ENCODE measurements around the gene TXNDC17. TPM values are rescaled to one million over a fixed set of nuclear protein-coding genes. Genes with fewer than 3 reads are reported as not detected.

Gene TXNDC17
- total and polyA plus RNA-seq, 2 of the 13 experiments (the other 11 are each of a cell fraction or from before 2014, with no cell fraction given): 188 to 266 TPM

- ATAC-seq (no peak), FAIRE-seq (no peak), DNase-seq (ENCODE audit: low spot score) (no peak)
- 100% methylated on average over 3 of the region's 13 CpGs for WGBS (ENCODE audit: low lambda C conversion rate)
- Histone ChIP-seq H3K9me3 (ENCODE audit: low read length) (no peaks in the 10 kb centered on the region), H3K9ac (ENCODE audit: insufficient read depth, low read depth, low read length) (no peak overlapping the region), H3K4me2 (ENCODE audit: low read depth, low read length) (no peak overlapping the region), H2AFZ (ENCODE audit: low read length) (no peak overlapping the region), H4K20me1 (ENCODE audit: insufficient read depth, low read length) (no peaks in the 10 kb centered on the region), H3K36me3 (replicated peaks in 1 of 2; ENCODE audit: control insufficient read depth in 1 of 2, insufficient read depth in 2 of 2, low read length in 2 of 2) (no peaks in the 10 kb centered on the region), H3K79me2 (ENCODE audit: insufficient read depth, low read length) (no peaks in the 10 kb centered on the region), H3K4me3 (replicated peaks in 1 of 3; ENCODE audit: insufficient read depth in 1 of 3, low read depth in 2 of 3, low read length in 3 of 3) (no peak overlapping the region), H3K27me3 (ENCODE audit: control insufficient read depth in 1 of 2, insufficient read depth in 2 of 2, low read length in 2 of 2) (no peaks in the 10 kb centered on the region; a peak in 1 of 5 replicates), H3K4me1 (ENCODE audit: insufficient read depth, low read length) (peaks cover 62% of the 10 kb centered on the region), H3K27ac (ENCODE audit: extremely low read length, insufficient read depth, low read length) (no peak overlapping the region)
- BruUV-seq (replicated peaks): no TSS peak
- ChIA-PET POLR2A (interaction anchor here (2.5 to 5.0 kb wide), 2 partner anchors 38 kb away, joined by 10 to 59 read pairs; partner anchors contain the start of gene SLC13A5), CTCF (ENCODE audit: low intra/inter-chr PET ratio, low total read pairs) (no interaction called here)
- intact Hi-C loops (cut with micrococcal nuclease; ENCODE audit: unreplicated experiment) (no loop called here), in situ Hi-C loops (cut with HindIII; ENCODE audit: extremely low pct_ligation_motif_present, low pct_unique_long_range_greater_than_20kb) (no loop called here)
- no peak for TF ChIP-seq SNAPC5 (CRISPR knock-in tag; IDR thresholded peaks at IDR 0.05; ENCODE audit: borderline replicate concordance)
- no peak for TF ChIP-seq SRSF1 (optimal IDR thresholded peaks at IDR 0.05; ENCODE audit: low read depth, low read length)
- no peak for TF ChIP-seq PHF20 (CRISPR knock-in tag; IDR thresholded peaks at IDR 0.05)
- no peak for TF ChIP-seq HMG20A (CRISPR knock-in tag; IDR thresholded peaks at IDR 0.05; ENCODE audit: borderline replicate concordance)
- no peak for TF ChIP-seq NCOA5 (CRISPR knock-in tag; IDR thresholded peaks at IDR 0.05)
- TF ChIP-seq ZNF788 (CRISPR knock-in tag; IDR thresholded peaks at IDR 0.05; ENCODE audit: borderline replicate concordance): no peak
- no peak for TF ChIP-seq ZNF503 (CRISPR knock-in tag; IDR thresholded peaks at IDR 0.05)
- no peak for TF ChIP-seq ZNF20 (CRISPR knock-in tag; IDR thresholded peaks at IDR 0.05)
- TF ChIP-seq SP5 (CRISPR knock-in tag; IDR thresholded peaks at IDR 0.05; ENCODE audit: borderline replicate concordance, low read depth): no peak
These were observed 33.7 kb downstream of the TXNDC17 start for GRCh38 chr17:6674586-6674985.

Data from HepG2 (cell line).